Measurements from ENCODE around the gene OSBPL2. TPM values are rescaled to one million over a fixed set of nuclear protein-coding genes. Genes with fewer than 3 reads are reported as not detected.

OSBPL2 gene
- total RNA-seq, 1 experiment from 2014 or later = 26.3 TPM

- no peak for DNase-seq (ENCODE audit: low spot score)
- no TSS peak for BruUV-seq (replicated peaks)
- TF ChIP-seq CTCF (conservative IDR thresholded peaks at IDR 0.05; ENCODE audit: low read depth, low read length) (no peak), EZH2 (IDR thresholded peaks at IDR 0.05; ENCODE audit: borderline replicate concordance, low read depth, low read length, poor library complexity, severe bottlenecking) (no peak)
- no peaks in the 10 kb centered on the region for H3K9me3 ChIP-seq (ENCODE audit: low read depth, low read length, poor library complexity, severe bottlenecking)
- H3K27me3 ChIP-seq (replicated peaks; ENCODE audit: insufficient read depth, low read depth, low read length, poor library complexity) = peaks cover 94% of the 10 kb centered on the region
- H3K4me3 ChIP-seq (ENCODE audit: low read depth, low read length, poor library complexity, severe bottlenecking) = no peak overlapping the region
- no peaks in the 10 kb centered on the region for H3K36me3 ChIP-seq (ENCODE audit: insufficient read depth, low read length, poor library complexity, severe bottlenecking)
- intact Hi-C loops (cut with micrococcal nuclease; ENCODE audit: unreplicated experiment) = no loop called here
- ChIA-PET POLR2A (ENCODE audit: low non-redundant PET) (no interaction called here), CTCF (no interaction called here)
- H3K27ac ChIP-seq (ENCODE audit: low read depth, low read length, poor library complexity, severe bottlenecking) = no peak overlapping the region
- peaks cover 5% of the 10 kb centered on the region for H3K4me1 ChIP-seq (ENCODE audit: insufficient read depth, low read length, poor library complexity, severe bottlenecking)
Observed at GRCh38 chr20:62220666-62221568, 17.4 kb upstream of the OSBPL2 start.

GRCh38 chr20:62222266-62222850 is 16.0 kb upstream of the OSBPL2 start:
- intact Hi-C loops (cut with micrococcal nuclease; ENCODE audit: unreplicated experiment) = no loop called here
- Histone ChIP-seq H3K27ac (ENCODE audit: low read depth, low read length, poor library complexity, severe bottlenecking) (no peak overlapping the region), H3K4me3 (ENCODE audit: low read depth, low read length, poor library complexity, severe bottlenecking) (no peak overlapping the region), H3K9me3 (ENCODE audit: low read depth, low read length, poor library complexity, severe bottlenecking) (no peaks in the 10 kb centered on the region), H3K4me1 (ENCODE audit: insufficient read depth, low read length, poor library complexity, severe bottlenecking) (peaks cover 5% of the 10 kb centered on the region), H3K36me3 (ENCODE audit: insufficient read depth, low read length, poor library complexity, severe bottlenecking) (no peaks in the 10 kb centered on the region), H3K27me3 (replicated peaks; ENCODE audit: insufficient read depth, low read depth, low read length, poor library complexity) (peaks cover 93% of the 10 kb centered on the region)
- no TSS peak for BruUV-seq (replicated peaks)
- CTCF ChIA-PET = interaction anchor here (0.6 kb wide), 1 partner anchor 100 kb away, joined by 4 read pairs; the partner anchor contains the start of gene LSM14B
- TF ChIP-seq CTCF (conservative IDR thresholded peaks at IDR 0.05; ENCODE audit: low read depth, low read length) (no peak), EZH2 (IDR thresholded peaks at IDR 0.05; ENCODE audit: borderline replicate concordance, low read depth, low read length, poor library complexity, severe bottlenecking) (no peak)
- DNase-seq (ENCODE audit: low spot score) = no peak
- POLR2A ChIA-PET (ENCODE audit: low non-redundant PET) = no interaction called here

GRCh38 chr20:62222972-62223371 is 15.3 kb upstream of the OSBPL2 start:
- Histone ChIP-seq H3K36me3 (ENCODE audit: insufficient read depth, low read length, poor library complexity, severe bottlenecking) (no peaks in the 10 kb centered on the region), H3K4me1 (ENCODE audit: insufficient read depth, low read length, poor library complexity, severe bottlenecking) (peaks cover 5% of the 10 kb centered on the region), H3K27me3 (replicated peaks; ENCODE audit: insufficient read depth, low read depth, low read length, poor library complexity) (peaks cover 88% of the 10 kb centered on the region), H3K4me3 (ENCODE audit: low read depth, low read length, poor library complexity, severe bottlenecking) (no peak overlapping the region), H3K27ac (ENCODE audit: low read depth, low read length, poor library complexity, severe bottlenecking) (no peak overlapping the region), H3K9me3 (ENCODE audit: low read depth, low read length, poor library complexity, severe bottlenecking) (no peaks in the 10 kb centered on the region)
- CTCF ChIA-PET = interaction anchor here (0.6 kb wide), 1 partner anchor 101 kb away, joined by 4 read pairs; the partner anchor contains the start of gene LSM14B
- TF ChIP-seq EZH2 (IDR thresholded peaks at IDR 0.05; ENCODE audit: borderline replicate concordance, low read depth, low read length, poor library complexity, severe bottlenecking) (no peak), CTCF (conservative IDR thresholded peaks at IDR 0.05; ENCODE audit: low read depth, low read length) (no peak)
- no TSS peak for BruUV-seq (replicated peaks)
- no peak for DNase-seq (ENCODE audit: low spot score)
- POLR2A ChIA-PET (ENCODE audit: low non-redundant PET) = no interaction called here
- intact Hi-C loops (cut with micrococcal nuclease; ENCODE audit: unreplicated experiment) = no loop called here
